ENCODE data around the gene ITGB7. TPM values are rescaled to one million over a fixed set of nuclear protein-coding genes. Genes with fewer than 3 reads are reported as not detected.

The ITGB7 gene
- total RNA-seq, 1 experiment from 2014 or later = 1.1 TPM

GRCh38 chr12:53220694-53221202 is 13.7 kb upstream of the ITGB7 start:
- peak; percentile 95 for DNase-seq
- Histone ChIP-seq H3K27me3 (replicated peaks; ENCODE audit: control insufficient read depth, insufficient read depth, low read length) (no peaks in the 10 kb centered on the region), H3K9me3 (no peaks in the 10 kb centered on the region), H3K4me3 (ENCODE audit: low read depth, low read length) (peak overlapping the region; percentile 45), H3K4me1 (peaks cover 25% of the 10 kb centered on the region), H3K36me3 (ENCODE audit: control insufficient read depth, insufficient read depth, low read length) (no peaks in the 10 kb centered on the region)
- CTCF ChIA-PET = interaction anchor here (0.5 to 2.2 kb wide), 7 partner anchors 9 to 100 kb away, joined by 3 to 11 read pairs (median 6); partner anchors contain the start of genes AAAS and PFDN5
- TF ChIP-seq CTCF (IDR thresholded peaks at IDR 0.05; ENCODE audit: insufficient read depth in 1 of 2, low read depth in 1 of 2, low read length in 1 of 2, severe bottlenecking in 1 of 2, unreplicated experiment in 1 of 2) = no peak
- Mint-ChIP-seq H3K4me1 (ENCODE audit: low read depth, unreplicated experiment) (peaks cover 53% of the 10 kb centered on the region), H3K36me3 (ENCODE audit: insufficient read depth, unreplicated experiment) (peaks cover 10% of the 10 kb centered on the region), H3K9me3 (ENCODE audit: unreplicated experiment) (no peaks in the 10 kb centered on the region), H3K27ac (ENCODE audit: unreplicated experiment) (peak overlapping the region; percentile 89), H3K27me3 (ENCODE audit: insufficient read depth, unreplicated experiment) (no peaks in the 10 kb centered on the region), H3K4me3 (ENCODE audit: unreplicated experiment) (peak overlapping the region; percentile 97)
- POLR2A ChIA-PET = interaction anchor here (0.7 to 1.9 kb wide), 4 partner anchors 30 to 100 kb away, joined by 3 to 13 read pairs (median 6); partner anchors contain the start of genes AAAS and CSAD
- no TSS peak for BruUV-seq (replicated peaks)
- intact Hi-C loops (cut with micrococcal nuclease; ENCODE audit: unreplicated experiment) = loop anchor here (1.0 to 5.0 kb wide), 4 partner anchors 9 to 162 kb away; partner anchors contain the start of gene SP1

- peak in 1 of 2 experiments; percentile 49 for DNase-seq
- no peaks in the 10 kb centered on the region for H3K9me3 Mint-ChIP-seq (ENCODE audit: unreplicated experiment)
- no peaks in the 10 kb centered on the region for H3K9me3 ChIP-seq
- no peaks in the 10 kb centered on the region for H3K27me3 Mint-ChIP-seq (ENCODE audit: insufficient read depth, unreplicated experiment)
- H3K27ac Mint-ChIP-seq (ENCODE audit: unreplicated experiment) = peak overlapping the region; percentile 89
- POLR2A ChIA-PET = interaction anchor here (0.5 to 1.9 kb wide), 2 partner anchors 39 to 101 kb away, joined by 3 to 7 read pairs; partner anchors contain the start of gene AAAS
- H3K36me3 ChIP-seq (ENCODE audit: control insufficient read depth, insufficient read depth, low read length) = no peaks in the 10 kb centered on the region
- no peaks in the 10 kb centered on the region for H3K27me3 ChIP-seq (replicated peaks; ENCODE audit: control insufficient read depth, insufficient read depth, low read length)
- intact Hi-C loops (cut with micrococcal nuclease; ENCODE audit: unreplicated experiment) = loop anchor here (1.0 to 5.0 kb wide), 3 partner anchors 31 to 162 kb away; partner anchors contain the start of gene SP1
- peaks cover 47% of the 10 kb centered on the region for H3K4me1 Mint-ChIP-seq (ENCODE audit: low read depth, unreplicated experiment)
- H3K4me3 Mint-ChIP-seq (ENCODE audit: unreplicated experiment) = peak overlapping the region; percentile 97
- BruUV-seq (replicated peaks) = no TSS peak
- peaks cover 10% of the 10 kb centered on the region for H3K36me3 Mint-ChIP-seq (ENCODE audit: insufficient read depth, unreplicated experiment)
- TF ChIP-seq CTCF (IDR thresholded peaks at IDR 0.05; ENCODE audit: insufficient read depth in 1 of 2, low read depth in 1 of 2, low read length in 1 of 2, severe bottlenecking in 1 of 2, unreplicated experiment in 1 of 2) = no peak
- H3K4me3 ChIP-seq (ENCODE audit: low read depth, low read length) = peak overlapping the region; percentile 45
- CTCF ChIA-PET = interaction anchor here (0.5 to 2.2 kb wide), 7 partner anchors 8 to 101 kb away, joined by 3 to 11 read pairs (median 6); partner anchors contain the start of genes AAAS and PFDN5
- H3K4me1 ChIP-seq = peaks cover 25% of the 10 kb centered on the region
Measured at GRCh38 chr12:53219956-53220693, 13.1 kb upstream of the ITGB7 start.

GRCh38 chr12:53219292-53219955 is 12.4 kb upstream of the ITGB7 start:
- CTCF ChIA-PET = interaction anchor here (1.1 to 2.2 kb wide), 4 partner anchors 24 to 76 kb away, joined by 3 to 11 read pairs (median 6); partner anchors contain the start of gene PFDN5
- peaks cover 10% of the 10 kb centered on the region for H3K36me3 Mint-ChIP-seq (ENCODE audit: insufficient read depth, unreplicated experiment)

More at GRCh38 chr12:53219292-53219955, 12.4 kb upstream of the ITGB7 start:
- H3K27me3 Mint-ChIP-seq (ENCODE audit: insufficient read depth, unreplicated experiment) = no peaks in the 10 kb centered on the region
- intact Hi-C loops (cut with micrococcal nuclease; ENCODE audit: unreplicated experiment) = no loop called here
- H3K27ac Mint-ChIP-seq (ENCODE audit: unreplicated experiment) = no peak overlapping the region
- H3K4me3 Mint-ChIP-seq (ENCODE audit: unreplicated experiment) = peak overlapping the region; percentile 97
- Histone ChIP-seq H3K36me3 (ENCODE audit: control insufficient read depth, insufficient read depth, low read length) (no peaks in the 10 kb centered on the region), H3K4me3 (ENCODE audit: low read depth, low read length) (peak overlapping the region; percentile 45), H3K27me3 (replicated peaks; ENCODE audit: control insufficient read depth, insufficient read depth, low read length) (no peaks in the 10 kb centered on the region), H3K4me1 (peaks cover 20% of the 10 kb centered on the region), H3K9me3 (no peaks in the 10 kb centered on the region)
- no peak for DNase-seq
- peaks cover 41% of the 10 kb centered on the region for H3K4me1 Mint-ChIP-seq (ENCODE audit: low read depth, unreplicated experiment)
- no peak for TF ChIP-seq CTCF (IDR thresholded peaks at IDR 0.05; ENCODE audit: insufficient read depth in 1 of 2, low read depth in 1 of 2, low read length in 1 of 2, severe bottlenecking in 1 of 2, unreplicated experiment in 1 of 2)
- no TSS peak for BruUV-seq (replicated peaks)
- POLR2A ChIA-PET = interaction anchor here (0.5 kb wide), 1 partner anchor 38 kb away, joined by 3 read pairs; no protein-coding TSS in a partner anchor
- H3K9me3 Mint-ChIP-seq (ENCODE audit: unreplicated experiment) = no peaks in the 10 kb centered on the region

All from Caco-2 (cell line).